Measurements from ENCODE around the gene TTC1.
"Not testable (repeated sequence)": the region's sequence is repeated elsewhere in the genome, so short reads cannot be mapped to it uniquely, and the experiment has no call there.

TTC1 gene

GRCh38 chr5:160008877-160009590 is at the start of gene TTC1:
Gene TTC1, plus strand, starts transcription at chr5:160009139. Its CDS starts 1,390 bp downstream, at chr5:160010529.
- peak; percentile 91 for DNase-seq

- no peak for DNase-seq
These were observed 47.5 kb upstream of the TTC1 start for GRCh38 chr5:159961176-159962160.

- DNase-seq = no peak
These were observed 46.7 kb upstream of the TTC1 start for GRCh38 chr5:159962214-159962613.

- DNase-seq = no peak
These were observed 45.0 kb upstream of the TTC1 start for GRCh38 chr5:159963935-159964334.

GRCh38 chr5:159965031-159965837 is 43.7 kb upstream of the TTC1 start:
- DNase-seq = no peak

GRCh38 chr5:159965838-159966128 is 43.2 kb upstream of the TTC1 start:
- not testable (repeated sequence) for DNase-seq

GRCh38 chr5:159969966-159970365 is 39.0 kb upstream of the TTC1 start:
- DNase-seq = no peak

GRCh38 chr5:159971038-159971437 is 37.9 kb upstream of the TTC1 start:
- no peak for DNase-seq

GRCh38 chr5:159971514-159971913 is 37.4 kb upstream of the TTC1 start:
- no peak for DNase-seq

GRCh38 chr5:159971931-159972461 is 36.9 kb upstream of the TTC1 start:
- DNase-seq = no peak

GRCh38 chr5:159972538-159973362 is 36.2 kb upstream of the TTC1 start:
- DNase-seq = no peak

GRCh38 chr5:159975462-159976019 is 33.4 kb upstream of the TTC1 start:
- DNase-seq = no peak

- no peak for DNase-seq
These were observed 32.0 kb upstream of the TTC1 start for GRCh38 chr5:159976921-159977320.

GRCh38 chr5:159978358-159978757 is 30.6 kb upstream of the TTC1 start:
- no peak for DNase-seq

- DNase-seq = no peak
These were observed 26.3 kb upstream of the TTC1 start for GRCh38 chr5:159982421-159983173.

- DNase-seq = peak; percentile 43
These were observed 21.8 kb upstream of the TTC1 start for GRCh38 chr5:159987031-159987674.

- no peak for DNase-seq
These were observed 18.4 kb upstream of the TTC1 start for GRCh38 chr5:159990506-159990905.

- no peak for DNase-seq
These were observed 16.4 kb upstream of the TTC1 start for GRCh38 chr5:159992566-159992965.

GRCh38 chr5:159993194-159993593 is 15.7 kb upstream of the TTC1 start:
- no peak for DNase-seq

GRCh38 chr5:159995907-159996306 is 13.0 kb upstream of the TTC1 start:
- DNase-seq = no peak
